Measurements from ENCODE around the gene PIN4. TPM values are rescaled to one million over a fixed set of nuclear protein-coding genes. Genes with fewer than 3 reads are reported as not detected.
"Not testable (repeated sequence)": the region's sequence is repeated elsewhere in the genome, so short reads cannot be mapped to it uniquely, and the experiment has no call there.

Gene PIN4
- total RNA-seq, 1 experiment from 2014 or later, result 9.5 TPM

GRCh38 chrX:72169008-72169728, 12.4 kb upstream of the PIN4 start (continued):
- no peak for TF ChIP-seq CTCF (IDR thresholded peaks at IDR 0.05 in 2 of 3, conservative IDR thresholded peaks at IDR 0.05 in 1 of 3; ENCODE audit: borderline replicate concordance in 1 of 3, insufficient read depth in 1 of 3, low read depth in 2 of 3, low read length in 2 of 3)
- TF ChIP-seq EGR1 (IDR thresholded peaks at IDR 0.05; ENCODE audit: low read depth), result no peak
- TF ChIP-seq POLR2AphosphoS5 (IDR thresholded peaks at IDR 0.05; ENCODE audit: low read depth, low read length), result no peak
- TF ChIP-seq SRF (IDR thresholded peaks at IDR 0.05; ENCODE audit: low read depth), result no peak
- TF ChIP-seq FOSL1 (IDR thresholded peaks at IDR 0.05; ENCODE audit: low read depth), result no peak
- TF ChIP-seq TCF7L2 (IDR thresholded peaks at IDR 0.05; ENCODE audit: borderline replicate concordance, extremely low read depth, insufficient read depth, insufficient read length), result no peak
- TF ChIP-seq ZFX (IDR thresholded peaks at IDR 0.05), result no peak

- H3K27me3 ChIP-seq (ENCODE audit: insufficient read depth, low read length); H3K9me2 ChIP-seq (ENCODE audit: insufficient read depth); H3K4me3 ChIP-seq (replicated peaks in 1 of 2; ENCODE audit: low read depth in 1 of 2, low read length in 2 of 2); DNase-seq (ENCODE audit: low read depth, low spot score); intact Hi-C loops (cut with micrococcal nuclease); ATAC-seq; BruUV-seq (replicated peaks); CTCF ChIA-PET; H3K4me1 ChIP-seq (ENCODE audit: control insufficient read depth in 1 of 2, insufficient read depth in 2 of 2, low read length in 2 of 2); H3K36me3 ChIP-seq (ENCODE audit: control insufficient read depth in 1 of 2, insufficient read depth in 2 of 2, low read length in 2 of 2); H4K20me1 ChIP-seq (ENCODE audit: insufficient read depth); H2AFZ ChIP-seq (ENCODE audit: low read depth, low read length, poor library complexity, severe bottlenecking); POLR2A ChIA-PET; H3K27ac ChIP-seq (ENCODE audit: low read depth, low read length); RAD21 ChIA-PET (ENCODE audit: low non-redundant PET in 1 of 2, low total read pairs in 2 of 2, uncharacterized antibody in 2 of 2, unreplicated experiment in 2 of 2); H3K79me2 ChIP-seq (ENCODE audit: insufficient read depth, low read length); H3K9me3 ChIP-seq (ENCODE audit: control insufficient read depth in 1 of 2, insufficient read depth in 1 of 2, low read depth in 1 of 2, low read length in 2 of 2); H3K4me2 ChIP-seq (ENCODE audit: low read length); H3K9ac ChIP-seq (ENCODE audit: low read length): not testable (repeated sequence)
Observed at GRCh38 chrX:72176289-72176688, 5.3 kb upstream of the PIN4 start.
